ENCODE data around the gene NXPH3. TPM values are rescaled to one million over a fixed set of nuclear protein-coding genes. Genes with fewer than 3 reads are reported as not detected.
A peak's percentile ranks its signal among the peaks of the same experiment; 100 is the strongest.

NXPH3 gene
- total and polyA plus RNA-seq, 2 experiments from 2014 or later, result 0.30 to 1.4 TPM

- Histone ChIP-seq H3K27ac (no peak overlapping the region), H2AFZ (no peak overlapping the region), H4K20me1 (ENCODE audit: insufficient read depth) (no peaks in the 10 kb centered on the region), H3K27me3 (replicated peaks; ENCODE audit: insufficient read depth) (0 out of 2 replicates have a peak, but pooled peaks cover 3% of the 10 kb centered on the region), H3K36me3 (ENCODE audit: low read depth) (no peaks in the 10 kb centered on the region), H3K9me3 (ENCODE audit: low read depth) (no peaks in the 10 kb centered on the region), H3F3A (ENCODE audit: insufficient read depth) (no peaks in the 10 kb centered on the region), H3K4me3 (no peak overlapping the region), H3K79me2 (ENCODE audit: insufficient read depth) (no peaks in the 10 kb centered on the region), H3K9me2 (ENCODE audit: insufficient read depth) (no peaks in the 10 kb centered on the region), H3K4me1 (ENCODE audit: insufficient read depth) (no peaks in the 10 kb centered on the region), H3K9ac (no peak overlapping the region), H3K4me2 (ENCODE audit: unreplicated experiment) (no peak overlapping the region)
- in situ Hi-C loops (cut with MboI), result loop anchor here (5.0 to 25.0 kb wide), 2 partner anchors 109 to 414 kb away; partner anchors contain the start of gene DLX3
- WGBS, 2 experiments (ENCODE audit: low coverage in 1 of 2, low lambda C conversion rate in 2 of 2, missing lambda C conversion rate in 2 of 2), result 68 to 73% methylated on average over 6 of the region's 6 CpGs
- no peak for DNase-seq
- TF ChIP-seq EZH2 (IDR thresholded peaks at IDR 0.05; ENCODE audit: insufficient read depth, poor library complexity, severe bottlenecking) (no peak), EZH2phosphoT487 (IDR thresholded peaks at IDR 0.05; ENCODE audit: insufficient read depth, low read depth) (no peak)
Measured at GRCh38 chr17:49572806-49573420, 2.8 kb upstream of the NXPH3 start.

- H3K9me3 ChIP-seq (ENCODE audit: low read depth), result no peaks in the 10 kb centered on the region
- no peaks in the 10 kb centered on the region for H3K4me1 ChIP-seq (ENCODE audit: insufficient read depth)
- H3K27ac ChIP-seq, result no peak overlapping the region
- H3K79me2 ChIP-seq (ENCODE audit: insufficient read depth), result no peaks in the 10 kb centered on the region
- no peaks in the 10 kb centered on the region for H3K36me3 ChIP-seq (ENCODE audit: low read depth)
- no peak overlapping the region for H2AFZ ChIP-seq
- no peak overlapping the region for H3K4me3 ChIP-seq
- in situ Hi-C loops (cut with MboI), result loop anchor here (5.0 to 25.0 kb wide), 2 partner anchors 109 to 414 kb away; partner anchors contain the start of gene DLX3
- no peaks in the 10 kb centered on the region for H3K9me2 ChIP-seq (ENCODE audit: insufficient read depth)
- H3F3A ChIP-seq (ENCODE audit: insufficient read depth), result no peaks in the 10 kb centered on the region
- 0 out of 2 replicates have a peak, but pooled peaks cover 3% of the 10 kb centered on the region for H3K27me3 ChIP-seq (replicated peaks; ENCODE audit: insufficient read depth)
- no peak for TF ChIP-seq EZH2 (IDR thresholded peaks at IDR 0.05; ENCODE audit: insufficient read depth, poor library complexity, severe bottlenecking)
- TF ChIP-seq EZH2phosphoT487 (IDR thresholded peaks at IDR 0.05; ENCODE audit: insufficient read depth, low read depth), result no peak
- H3K4me2 ChIP-seq (ENCODE audit: unreplicated experiment), result no peak overlapping the region
- H3K9ac ChIP-seq, result no peak overlapping the region
- no peaks in the 10 kb centered on the region for H4K20me1 ChIP-seq (ENCODE audit: insufficient read depth)
- WGBS, 2 experiments (ENCODE audit: low coverage in 1 of 2, low lambda C conversion rate in 2 of 2, missing lambda C conversion rate in 2 of 2), result 54 to 58% methylated on average over 15 of the region's 15 CpGs
- peak; percentile 63 for DNase-seq
Measured at GRCh38 chr17:49573510-49574322, 2.0 kb upstream of the NXPH3 start.

- WGBS, 2 experiments (ENCODE audit: low coverage in 1 of 2, low lambda C conversion rate in 2 of 2, missing lambda C conversion rate in 2 of 2), result 21 to 33% methylated on average over 13 of the region's 13 CpGs
- no peak overlapping the region for H2AFZ ChIP-seq
- no peak for DNase-seq
- no peaks in the 10 kb centered on the region for H3K79me2 ChIP-seq (ENCODE audit: insufficient read depth)
- no peak overlapping the region for H3K4me3 ChIP-seq
- no peaks in the 10 kb centered on the region for H3K36me3 ChIP-seq (ENCODE audit: low read depth)
- 0 out of 2 replicates have a peak, but pooled peaks cover 3% of the 10 kb centered on the region for H3K27me3 ChIP-seq (replicated peaks; ENCODE audit: insufficient read depth)
- in situ Hi-C loops (cut with MboI), result loop anchor here (5.0 to 25.0 kb wide), 2 partner anchors 108 to 413 kb away; partner anchors contain the start of gene DLX3
- H3F3A ChIP-seq (ENCODE audit: insufficient read depth), result no peaks in the 10 kb centered on the region
- no peaks in the 10 kb centered on the region for H4K20me1 ChIP-seq (ENCODE audit: insufficient read depth)
- no peak overlapping the region for H3K27ac ChIP-seq
- no peaks in the 10 kb centered on the region for H3K4me1 ChIP-seq (ENCODE audit: insufficient read depth)
- H3K9ac ChIP-seq, result no peak overlapping the region
- no peak overlapping the region for H3K4me2 ChIP-seq (ENCODE audit: unreplicated experiment)
- H3K9me2 ChIP-seq (ENCODE audit: insufficient read depth), result no peaks in the 10 kb centered on the region
- H3K9me3 ChIP-seq (ENCODE audit: low read depth), result no peaks in the 10 kb centered on the region
- TF ChIP-seq EZH2phosphoT487 (IDR thresholded peaks at IDR 0.05; ENCODE audit: insufficient read depth, low read depth), result no peak
- no peak for TF ChIP-seq EZH2 (IDR thresholded peaks at IDR 0.05; ENCODE audit: insufficient read depth, poor library complexity, severe bottlenecking)
Measured at GRCh38 chr17:49574323-49574781, 1.3 kb upstream of the NXPH3 start.

GRCh38 chr17:49574945-49575678, 559 bp upstream of the NXPH3 start:
- in situ Hi-C loops (cut with MboI), result loop anchor here (5.0 to 25.0 kb wide), 2 partner anchors 107 to 412 kb away; partner anchors contain the start of gene DLX3
- H4K20me1 ChIP-seq (ENCODE audit: insufficient read depth), result no peaks in the 10 kb centered on the region

More at GRCh38 chr17:49574945-49575678, 559 bp upstream of the NXPH3 start:
- Histone ChIP-seq H3K79me2 (ENCODE audit: insufficient read depth) (no peaks in the 10 kb centered on the region), H3F3A (ENCODE audit: insufficient read depth) (no peaks in the 10 kb centered on the region), H3K4me1 (ENCODE audit: insufficient read depth) (no peaks in the 10 kb centered on the region), H3K4me3 (peak overlapping the region; percentile 73), H3K4me2 (ENCODE audit: unreplicated experiment) (peak overlapping the region; percentile 82), H3K9me2 (ENCODE audit: insufficient read depth) (no peaks in the 10 kb centered on the region), H3K27ac (no peak overlapping the region), H3K27me3 (replicated peaks; ENCODE audit: insufficient read depth) (0 out of 2 replicates have a peak, but pooled peaks cover 3% of the 10 kb centered on the region), H3K9ac (no peak overlapping the region), H3K9me3 (ENCODE audit: low read depth) (no peaks in the 10 kb centered on the region), H3K36me3 (ENCODE audit: low read depth) (no peaks in the 10 kb centered on the region), H2AFZ (peak overlapping the region; percentile 48; the same call in 1 of the 2 replicates)
- WGBS, 2 experiments (ENCODE audit: low coverage in 1 of 2, low lambda C conversion rate in 2 of 2, missing lambda C conversion rate in 2 of 2), result 10 to 16% methylated on average over 22 to 29 of the region's 29 CpGs
- no peak for TF ChIP-seq EZH2 (IDR thresholded peaks at IDR 0.05; ENCODE audit: insufficient read depth, poor library complexity, severe bottlenecking)
- TF ChIP-seq EZH2phosphoT487 (IDR thresholded peaks at IDR 0.05; ENCODE audit: insufficient read depth, low read depth), result no peak
- no peak for DNase-seq
